D721Med (cell line): ENCODE measurements around the gene MFAP3L.
A peak's percentile ranks its signal among the peaks of the same experiment; 100 is the strongest.

Source experiments
- DNase-seq: peaks from one replicate; pipeline ENCODE4 v3.0.0; 2011; ENCODE audit warnings: low spot score; ENCODE audit not compliant: insufficient read length
- FAIRE-seq: peaks from 2 replicates; lab custom pipeline; 2011; peaks lifted over from hg19 to GRCh38; lab: Jason Lieb, UNC
- TF ChIP-seq, protein P1 (sequence below): IDR thresholded peaks from 2 replicates; pipeline ENCODE4 v1.5.1; 2012; ENCODE audit warnings: mild to moderate bottlenecking, control low read depth; ENCODE audit not compliant: insufficient read depth; ENCODE audit errors: missing control alignments

Gene MFAP3L

DNA sequence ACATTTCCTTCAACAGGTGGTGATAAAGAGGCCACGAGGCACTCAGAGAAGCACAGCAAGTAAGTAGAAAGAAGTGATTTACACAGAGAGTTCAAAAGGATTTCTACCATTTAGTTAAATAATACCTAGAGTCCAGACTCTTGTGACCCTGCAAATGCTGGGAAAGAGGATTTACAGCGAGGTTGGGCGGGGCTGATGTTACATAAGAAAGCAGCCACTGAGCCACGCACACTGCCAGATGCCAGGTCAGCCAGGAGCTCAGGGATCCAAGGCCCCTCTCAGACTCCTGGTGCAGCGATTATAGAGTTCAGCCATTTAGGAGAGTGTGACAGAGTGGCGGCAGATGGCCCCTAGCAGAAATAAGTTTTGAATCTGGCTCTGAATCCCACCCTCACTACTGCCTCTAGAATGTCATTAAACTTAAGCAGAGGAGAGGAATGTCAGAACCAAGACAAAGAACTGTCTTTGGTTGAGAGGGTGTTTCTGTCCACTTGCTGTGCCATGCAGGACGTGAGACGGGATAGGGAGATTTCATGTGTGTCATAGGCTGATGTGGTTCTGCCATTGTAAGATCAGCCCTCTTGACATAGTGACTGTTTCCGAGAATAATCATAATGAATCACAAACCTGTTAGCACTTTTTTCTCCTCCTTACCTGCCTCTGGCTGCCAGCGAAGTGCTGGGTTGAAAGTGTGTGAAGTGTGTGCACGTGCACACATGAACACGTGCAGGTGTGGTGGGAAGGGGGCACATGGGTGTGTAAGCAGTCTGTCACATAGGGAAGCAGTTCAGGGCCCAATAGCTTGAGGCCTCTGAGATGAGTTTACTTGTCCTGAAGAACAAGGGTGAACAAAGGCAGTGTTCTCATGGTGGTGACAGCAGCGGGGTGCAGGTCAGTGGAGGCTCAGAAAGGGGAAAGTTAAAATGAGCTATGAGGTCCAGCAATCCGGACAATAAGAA, 50.1 kb downstream of the MFAP3L start:
- FAIRE-seq = peak; percentile 25
- no peak for DNase-seq
- TF ChIP-seq, protein P1, sequence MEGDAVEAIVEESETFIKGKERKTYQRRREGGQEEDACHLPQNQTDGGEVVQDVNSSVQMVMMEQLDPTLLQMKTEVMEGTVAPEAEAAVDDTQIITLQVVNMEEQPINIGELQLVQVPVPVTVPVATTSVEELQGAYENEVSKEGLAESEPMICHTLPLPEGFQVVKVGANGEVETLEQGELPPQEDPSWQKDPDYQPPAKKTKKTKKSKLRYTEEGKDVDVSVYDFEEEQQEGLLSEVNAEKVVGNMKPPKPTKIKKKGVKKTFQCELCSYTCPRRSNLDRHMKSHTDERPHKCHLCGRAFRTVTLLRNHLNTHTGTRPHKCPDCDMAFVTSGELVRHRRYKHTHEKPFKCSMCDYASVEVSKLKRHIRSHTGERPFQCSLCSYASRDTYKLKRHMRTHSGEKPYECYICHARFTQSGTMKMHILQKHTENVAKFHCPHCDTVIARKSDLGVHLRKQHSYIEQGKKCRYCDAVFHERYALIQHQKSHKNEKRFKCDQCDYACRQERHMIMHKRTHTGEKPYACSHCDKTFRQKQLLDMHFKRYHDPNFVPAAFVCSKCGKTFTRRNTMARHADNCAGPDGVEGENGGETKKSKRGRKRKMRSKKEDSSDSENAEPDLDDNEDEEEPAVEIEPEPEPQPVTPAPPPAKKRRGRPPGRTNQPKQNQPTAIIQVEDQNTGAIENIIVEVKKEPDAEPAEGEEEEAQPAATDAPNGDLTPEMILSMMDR = no peak

DNA sequence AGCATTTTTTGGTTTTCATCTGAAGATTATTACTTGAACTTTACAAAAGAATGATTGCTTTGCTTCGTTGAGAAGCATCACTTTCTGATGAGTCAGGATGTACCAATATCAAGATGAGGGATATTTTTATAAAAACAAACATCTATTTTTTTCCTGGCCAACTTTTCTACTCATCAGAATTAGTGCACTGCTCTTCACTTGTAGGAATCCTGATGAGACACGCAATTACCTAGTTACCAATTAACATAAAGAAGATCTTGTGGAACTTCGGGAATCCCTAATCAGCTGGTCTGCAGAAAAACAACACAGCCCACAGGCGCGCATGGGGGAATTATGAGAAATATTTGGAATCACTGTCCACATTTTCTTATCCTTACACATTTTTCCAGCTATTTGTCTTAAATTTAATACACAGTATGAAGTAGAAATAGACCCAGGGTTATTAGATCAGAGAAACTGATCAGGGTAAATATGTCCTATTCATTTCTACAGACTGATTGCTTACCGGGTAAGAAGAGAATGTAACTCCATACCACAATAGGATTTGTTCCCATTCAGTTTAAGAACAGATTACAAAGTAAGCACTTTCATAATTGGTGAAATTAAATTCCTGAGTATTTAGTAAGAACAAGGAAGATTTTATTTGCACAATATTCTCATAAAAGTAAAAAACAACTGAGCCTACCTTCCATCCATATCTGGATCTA, 50.9 kb downstream of the MFAP3L start:
- TF ChIP-seq, protein P1 = no peak
- FAIRE-seq (peak; percentile 63), DNase-seq (no peak)

DNA sequence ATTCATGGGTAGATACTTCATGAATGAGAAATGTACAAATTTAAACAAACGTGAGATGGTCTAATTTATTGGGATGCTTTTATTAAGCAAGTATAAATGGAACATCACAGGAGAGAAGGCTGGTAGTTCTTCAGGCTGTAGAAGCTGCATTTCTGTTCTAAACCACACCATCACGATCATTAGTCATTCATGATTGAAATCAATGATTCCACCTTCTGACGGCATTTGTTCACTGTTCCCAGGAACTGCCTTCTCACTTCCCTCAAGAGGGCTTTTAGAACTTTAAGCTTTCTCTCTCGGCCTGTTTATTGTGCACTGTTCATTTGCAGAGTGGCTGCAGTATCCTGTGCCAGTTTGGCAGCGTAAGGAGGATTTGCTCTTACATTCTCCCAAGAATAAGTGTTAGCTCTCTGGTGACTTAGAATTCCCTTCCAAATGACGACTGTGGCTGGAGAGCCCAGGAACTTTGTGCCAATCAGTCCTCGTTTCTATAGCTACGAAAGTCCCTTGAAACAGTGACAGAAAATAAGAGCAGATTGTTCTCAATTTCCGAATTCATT, 54.7 kb downstream of the MFAP3L start:
- DNase-seq (no peak), FAIRE-seq (no peak)
- TF ChIP-seq, protein P1 = no peak

DNA sequence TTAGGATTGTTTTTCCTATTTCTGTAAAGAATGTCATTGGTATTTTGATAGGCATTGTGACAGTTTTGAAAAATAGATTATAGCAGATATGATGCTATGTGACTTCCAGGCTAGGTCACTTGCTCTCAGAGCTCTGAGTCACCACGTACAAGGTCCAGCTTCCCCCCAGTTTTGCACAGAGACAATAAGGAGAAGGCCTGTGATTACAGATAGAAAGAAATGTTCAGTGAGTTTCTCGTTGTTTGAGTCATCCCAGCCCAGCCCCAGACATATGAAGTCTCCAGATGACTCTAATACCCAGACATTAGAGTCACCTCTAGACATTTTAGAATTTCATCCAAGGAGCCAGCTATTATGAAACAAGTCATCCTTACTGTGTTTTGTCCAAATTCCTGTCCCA, 57.2 kb downstream of the MFAP3L start:
- no peak for FAIRE-seq
- DNase-seq = no peak

DNA sequence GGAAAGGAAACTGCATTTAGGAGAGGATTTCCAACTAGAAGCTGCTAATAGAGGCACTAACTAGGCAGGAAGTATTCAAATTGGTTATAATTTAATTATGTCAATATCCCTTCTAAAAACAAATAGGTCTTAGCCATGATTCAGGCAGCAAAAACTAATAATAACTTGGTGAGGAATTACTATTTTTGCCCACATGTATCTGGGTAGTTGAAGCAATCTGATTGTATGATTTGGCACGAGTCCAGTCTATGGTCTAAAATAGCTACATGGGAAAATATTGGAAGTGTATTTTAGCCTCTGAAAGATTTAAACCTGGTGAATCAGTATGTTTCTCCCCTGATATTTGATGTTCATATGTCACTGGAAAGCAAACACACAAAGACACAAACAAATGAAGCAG, 62.2 kb downstream of the MFAP3L start:
- TF ChIP-seq, protein P1 = no peak
- DNase-seq (no peak), FAIRE-seq (no peak)

More for the DNA sequence above, 57.2 kb downstream of the MFAP3L start:
- TF ChIP-seq, protein P1 = no peak

DNA sequence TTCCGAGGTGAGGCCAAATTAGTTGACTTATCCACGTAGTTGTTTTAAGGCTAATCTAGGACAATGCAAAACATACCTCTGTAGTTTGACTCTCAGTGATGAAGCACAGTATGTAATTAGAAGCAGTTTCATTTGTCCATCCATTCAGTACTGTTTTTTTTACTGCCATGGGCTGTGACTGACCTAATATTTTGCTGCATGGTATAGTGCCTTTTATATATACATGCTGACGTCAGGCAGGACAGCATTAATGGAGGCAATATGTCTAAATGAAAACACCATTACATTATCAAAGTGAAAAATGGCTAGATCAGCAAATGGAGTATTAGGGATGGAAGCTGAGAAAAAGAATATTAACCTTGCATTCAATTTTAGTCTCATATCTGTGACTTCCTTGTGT, 66.9 kb downstream of the MFAP3L start:
- TF ChIP-seq, protein P1 = no peak
- FAIRE-seq = no peak

More for the DNA sequence above, 66.9 kb downstream of the MFAP3L start:
- no peak for DNase-seq
